H9 (cell line): ENCODE measurements around the gene GPHN. TPM values are rescaled to one million over a fixed set of nuclear protein-coding genes. Genes with fewer than 3 reads are reported as not detected.

Experiments
- DNase-seq: peaks from one replicate; pipeline ENCODE4 v3.0.0-alpha.2; 2017
- H2AFZ ChIP-seq: one replicate; pipeline ENCODE4 v1.6.1; 2013; ENCODE audit warnings: mild to moderate bottlenecking, low read length, control low read depth, moderate library complexity
- H2AK5ac ChIP-seq: 2 replicates; pipeline ENCODE4 v1.6.1; 2013; ENCODE audit warnings: low read length, control low read depth, mixed read lengths; ENCODE audit not compliant: insufficient read length
- H2BK120ac ChIP-seq: one replicate; pipeline ENCODE4 v1.6.1; 2013; ENCODE audit warnings: low read depth, mild to moderate bottlenecking, low read length, control low read depth, inconsistent platforms; ENCODE audit not compliant: poor library complexity, severe bottlenecking
- H2BK12ac ChIP-seq: 2 replicates; pipeline ENCODE4 v1.6.1; 2013; ENCODE audit warnings: low read length, control low read depth, mixed read lengths, low read depth; ENCODE audit not compliant: insufficient read length
- H2BK15ac ChIP-seq: 2 replicates; pipeline ENCODE4 v1.6.1; 2013; ENCODE audit warnings: low read depth, low read length, control low read depth
- H2BK20ac ChIP-seq: one replicate; pipeline ENCODE4 v1.6.1; 2013; ENCODE audit warnings: low read depth, mild to moderate bottlenecking, low read length, control low read depth, inconsistent platforms; ENCODE audit not compliant: poor library complexity, severe bottlenecking
- H2BK5ac ChIP-seq: 2 replicates; pipeline ENCODE4 v1.6.1; 2013; ENCODE audit warnings: low read length, control low read depth, mixed read lengths; ENCODE audit not compliant: insufficient read length
- H3K14ac ChIP-seq: 2 replicates; pipeline ENCODE4 v1.6.1; 2013; ENCODE audit warnings: low read length, control low read depth; ENCODE audit not compliant: insufficient read depth
- H3K18ac ChIP-seq: 2 replicates; pipeline ENCODE4 v1.6.1; 2013; ENCODE audit warnings: low read depth, mild to moderate bottlenecking, mixed read lengths, low read length, control low read depth; ENCODE audit not compliant: insufficient read length
- H3K23ac ChIP-seq: 2 replicates; pipeline ENCODE4 v1.6.1; 2013; ENCODE audit warnings: low read length, control low read depth, mixed read lengths, low read depth; ENCODE audit not compliant: insufficient read length
- H3K23me2 ChIP-seq: 2 replicates; pipeline ENCODE4 v1.6.1; 2013; ENCODE audit warnings: low read depth, mild to moderate bottlenecking, mixed read lengths, low read length, control low read depth; ENCODE audit not compliant: insufficient read length, poor library complexity, severe bottlenecking
- H3K27ac ChIP-seq: 2 replicates; pipeline ENCODE4 v1.5.1; 2013; ENCODE audit warnings: low read length, control low read depth, mixed read lengths, low read depth; ENCODE audit not compliant: insufficient read length
- H3K27me3 ChIP-seq: 2 replicates; pipeline ENCODE4 v1.6.1; 2013; ENCODE audit warnings: low read length, control low read depth, inconsistent platforms; ENCODE audit not compliant: insufficient read depth
- H3K4ac ChIP-seq: 2 replicates; pipeline ENCODE4 v1.6.1; 2013; ENCODE audit warnings: low read depth, mild to moderate bottlenecking, control low read depth, inconsistent platforms, low read length, moderate library complexity
- H3K4me1 ChIP-seq: 2 replicates; pipeline ENCODE4 v1.6.1; 2013; ENCODE audit warnings: low read length, control low read depth, inconsistent platforms; ENCODE audit not compliant: insufficient read depth
- H3K4me2 ChIP-seq: 2 replicates; pipeline ENCODE4 v1.6.1; 2013; ENCODE audit warnings: low read length, control low read depth, mixed read lengths; ENCODE audit not compliant: insufficient read length, insufficient read depth
- H3K56ac ChIP-seq: 2 replicates; pipeline ENCODE4 v1.6.1; 2013; ENCODE audit warnings: low read depth, mild to moderate bottlenecking, mixed read lengths, low read length, control low read depth; ENCODE audit not compliant: insufficient read length
- H3K79me1 ChIP-seq: 2 replicates; pipeline ENCODE4 v1.6.1; 2013; ENCODE audit warnings: low read depth, mild to moderate bottlenecking, moderate library complexity, low read length, control low read depth, inconsistent platforms; ENCODE audit not compliant: insufficient read depth, poor library complexity, severe bottlenecking
- H3K79me2 ChIP-seq: 2 replicates; pipeline ENCODE4 v1.6.1; 2013; ENCODE audit warnings: low read length, control low read depth, inconsistent platforms; ENCODE audit not compliant: insufficient read depth
- H3K9ac ChIP-seq: 2 replicates; pipeline ENCODE4 v1.6.1; 2013; ENCODE audit warnings: low read length, control low read depth, mixed read lengths; ENCODE audit not compliant: insufficient read length; ENCODE audit errors: extremely low read depth
- H3K9me3 ChIP-seq: one replicate; pipeline ENCODE4 v1.6.1; 2013; ENCODE audit warnings: low read depth, low read length, inconsistent platforms; ENCODE audit not compliant: control insufficient read depth
- H3T11ph ChIP-seq: one replicate; pipeline ENCODE4 v1.6.1; 2013; ENCODE audit warnings: mild to moderate bottlenecking, low read length, control low read depth, inconsistent platforms
- H4K20me1 ChIP-seq: one replicate; pipeline ENCODE4 v1.6.1; 2013; ENCODE audit not compliant: control insufficient read depth, insufficient read length, insufficient read depth
- H4K5ac ChIP-seq: 2 replicates; pipeline ENCODE4 v1.6.1; 2013; ENCODE audit warnings: low read depth, mild to moderate bottlenecking, mixed read lengths, low read length, control low read depth; ENCODE audit not compliant: insufficient read length
- H4K8ac ChIP-seq: replicated peaks from 2 replicates; pipeline ENCODE4 v1.6.1; 2013; ENCODE audit warnings: low read length, control low read depth, mixed read lengths, low read depth; ENCODE audit not compliant: insufficient read length
- H4K91ac ChIP-seq: 2 replicates; pipeline ENCODE4 v1.6.1; 2013; ENCODE audit warnings: low read depth, mild to moderate bottlenecking, moderate library complexity, mixed read lengths, low read length, control low read depth; ENCODE audit not compliant: insufficient read length
- H3K27ac Mint-ChIP-seq, 3 experiments: 2 replicates in 2 of 3; 3 replicates in 1 of 3; pipeline ENCODE4 v1.8.0; 2020 to 2021; ENCODE audit warnings: mixed read lengths in 3 of 3, mild to moderate bottlenecking in 1 of 3, moderate library complexity in 1 of 3
- H3K27me3 Mint-ChIP-seq: 2 replicates; pipeline ENCODE4 v1.8.0; 2021; ENCODE audit warnings: low read depth, mild to moderate bottlenecking, moderate library complexity, mixed read lengths
- H3K36me3 Mint-ChIP-seq, 3 experiments: 2 replicates in 2 of 3; 3 replicates in 1 of 3; pipeline ENCODE4 v1.8.0; 2020 to 2021; ENCODE audit warnings: low read depth in 3 of 3, mixed read lengths in 3 of 3; ENCODE audit not compliant: insufficient read depth in 1 of 3
- H3K4me1 Mint-ChIP-seq, 2 experiments: 2 replicates each; pipeline ENCODE4 v1.8.0; 2020; ENCODE audit warnings: mixed read lengths in 2 of 2
- H3K4me3 Mint-ChIP-seq, 2 experiments: 2 replicates in 1 of 2; 3 replicates in 1 of 2; pipeline ENCODE4 v1.8.0; 2020 to 2021; ENCODE audit warnings: mild to moderate bottlenecking in 2 of 2, mixed read lengths in 2 of 2, moderate library complexity in 1 of 2
- H3K9me3 Mint-ChIP-seq, 2 experiments: 2 replicates in 1 of 2; 3 replicates in 1 of 2; pipeline ENCODE4 v1.8.0; 2020; ENCODE audit warnings: mild to moderate bottlenecking in 2 of 2, mixed read lengths in 2 of 2, moderate library complexity in 1 of 2
- CTCF ChIP-seq: fragments of 200-600 bp; sonication (generic); conservative IDR thresholded peaks from 3 replicates; pipeline ENCODE4 v1.8.0; 2021; ENCODE audit warnings: antibody characterized with exemption, mild to moderate bottlenecking
- WGBS: extraction: QIAGEN DNeasy Blood & Tissue Kit; methylation state at CpG from one replicate; pipeline ENCODE4 v1.1.7; 2013; ENCODE audit warnings: missing lambda C conversion rate, low lambda C conversion rate, mixed read lengths; ENCODE audit not compliant: insufficient read length; ENCODE audit errors: extremely low coverage; 5-methylcytosine and 5-hydroxymethylcytosine counted together
- total RNA-seq: library from RNA; stranded (reverse); gene quantifications from 2 replicates; pipeline ENCODE4 v1.2.1, GENCODE V29; 2021

The GPHN gene
- total RNA-seq, 1 experiment from 2014 or later, result 16.1 TPM

GRCh38 chr14:66842911-66843512, 335.1 kb downstream of the GPHN start:
- Mint-ChIP-seq H3K4me3 (no peak overlapping the region), H3K9me3 (no peaks in the 10 kb centered on the region), H3K27ac (peak overlapping the region in 2 of 3 experiments; percentile 3 to 25; a peak in 3 of 7 replicates), H3K36me3 (no peaks in the 10 kb centered on the region), H3K4me1 (no peaks in the 10 kb centered on the region), H3K27me3 (no peaks in the 10 kb centered on the region)
- Histone ChIP-seq H3K56ac (no peak overlapping the region), H3K23me2 (no peaks in the 10 kb centered on the region), H3K18ac (no peak overlapping the region), H3T11ph (no peak overlapping the region), H4K91ac (no peak overlapping the region), H2BK120ac (no peak overlapping the region), H4K5ac (no peak overlapping the region), H3K9me3 (no peaks in the 10 kb centered on the region), H2BK12ac (no peak overlapping the region), H3K79me1 (no peaks in the 10 kb centered on the region), H2BK20ac (no peak overlapping the region), H2AK5ac (no peak overlapping the region), H3K4ac (no peak overlapping the region), H3K27ac (no peak overlapping the region), H2BK5ac (no peak overlapping the region), H2AFZ (no peak overlapping the region), H3K79me2 (no peaks in the 10 kb centered on the region), H3K14ac (no peak overlapping the region), H3K4me2 (no peak overlapping the region), H3K9ac (no peak overlapping the region), H2BK15ac (no peak overlapping the region), H4K8ac (no peak overlapping the region), H3K4me1 (no peaks in the 10 kb centered on the region), H3K27me3 (no peaks in the 10 kb centered on the region), H3K23ac (no peak overlapping the region), H4K20me1 (no peaks in the 10 kb centered on the region)
- no peak for TF ChIP-seq CTCF
- DNase-seq, result no peak
- no CpG with 5 or more reads among the region's 1 CpG for WGBS
